Astrocyte of the spinal cord (primary cell): Measurements from ENCODE around the gene TSPAN5.

Experiments
- DNase-seq: peaks from one replicate; pipeline ENCODE4 v3.0.0; 2011; ENCODE audit warnings: low read depth, low spot score
- H3K4me3 ChIP-seq: 2 replicates; pipeline ENCODE4 v1.5.1; 2011; ENCODE audit warnings: low read depth, mild to moderate bottlenecking, low read length, moderate library complexity
- in situ Hi-C: cut with HindIII; loops from 2 replicates; pipeline ENCODE4 v1.10.0; 2017; ENCODE audit warnings: low sequenced_read_pairs
- TF ChIP-seq, protein P1 (sequence below): IDR thresholded peaks from 2 replicates; pipeline ENCODE4 v1.5.1; 2012; ENCODE audit warnings: low read depth, mild to moderate bottlenecking, low read length, inconsistent platforms

TSPAN5 gene

GRCh38 chr4:98530572-98530971 lies 127.8 kb downstream of the TSPAN5 start:
- TF ChIP-seq, protein P1, sequence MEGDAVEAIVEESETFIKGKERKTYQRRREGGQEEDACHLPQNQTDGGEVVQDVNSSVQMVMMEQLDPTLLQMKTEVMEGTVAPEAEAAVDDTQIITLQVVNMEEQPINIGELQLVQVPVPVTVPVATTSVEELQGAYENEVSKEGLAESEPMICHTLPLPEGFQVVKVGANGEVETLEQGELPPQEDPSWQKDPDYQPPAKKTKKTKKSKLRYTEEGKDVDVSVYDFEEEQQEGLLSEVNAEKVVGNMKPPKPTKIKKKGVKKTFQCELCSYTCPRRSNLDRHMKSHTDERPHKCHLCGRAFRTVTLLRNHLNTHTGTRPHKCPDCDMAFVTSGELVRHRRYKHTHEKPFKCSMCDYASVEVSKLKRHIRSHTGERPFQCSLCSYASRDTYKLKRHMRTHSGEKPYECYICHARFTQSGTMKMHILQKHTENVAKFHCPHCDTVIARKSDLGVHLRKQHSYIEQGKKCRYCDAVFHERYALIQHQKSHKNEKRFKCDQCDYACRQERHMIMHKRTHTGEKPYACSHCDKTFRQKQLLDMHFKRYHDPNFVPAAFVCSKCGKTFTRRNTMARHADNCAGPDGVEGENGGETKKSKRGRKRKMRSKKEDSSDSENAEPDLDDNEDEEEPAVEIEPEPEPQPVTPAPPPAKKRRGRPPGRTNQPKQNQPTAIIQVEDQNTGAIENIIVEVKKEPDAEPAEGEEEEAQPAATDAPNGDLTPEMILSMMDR = no peak
- in situ Hi-C loops = no loop called here
- no peak overlapping the region for H3K4me3 ChIP-seq
- no peak for DNase-seq

DNA sequence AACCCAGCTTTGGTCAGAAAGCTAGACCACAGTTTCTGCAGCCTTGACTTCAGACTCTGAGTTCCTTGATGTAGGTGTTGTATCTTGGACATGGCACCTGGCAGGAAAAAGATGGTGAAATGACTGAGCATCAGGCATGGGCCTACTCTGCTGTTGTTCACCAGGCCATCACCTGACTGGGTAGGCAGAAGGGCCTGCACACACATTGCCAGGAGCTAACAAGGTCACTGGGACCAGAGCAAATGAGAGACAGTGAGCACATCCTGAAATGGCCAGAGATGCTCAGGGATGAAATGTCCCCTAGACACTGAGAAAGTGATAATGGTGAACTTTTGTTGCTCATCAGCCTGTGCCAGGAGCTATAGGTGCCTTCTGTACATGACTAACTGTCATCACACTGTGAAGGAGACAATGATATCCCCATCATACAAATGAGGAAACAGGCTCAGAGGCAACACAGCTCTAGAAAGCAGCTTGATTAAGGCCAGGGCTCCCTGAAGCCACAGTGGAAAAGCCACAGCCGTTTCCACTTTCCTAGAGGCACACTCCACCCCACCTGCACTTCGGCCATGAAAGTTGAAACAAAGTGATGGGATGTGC lies 128.3 kb downstream of the TSPAN5 start:
- H3K4me3 ChIP-seq = no peak overlapping the region
- DNase-seq = no peak
- TF ChIP-seq, protein P1 = no peak
- in situ Hi-C loops = no loop called here

DNA sequence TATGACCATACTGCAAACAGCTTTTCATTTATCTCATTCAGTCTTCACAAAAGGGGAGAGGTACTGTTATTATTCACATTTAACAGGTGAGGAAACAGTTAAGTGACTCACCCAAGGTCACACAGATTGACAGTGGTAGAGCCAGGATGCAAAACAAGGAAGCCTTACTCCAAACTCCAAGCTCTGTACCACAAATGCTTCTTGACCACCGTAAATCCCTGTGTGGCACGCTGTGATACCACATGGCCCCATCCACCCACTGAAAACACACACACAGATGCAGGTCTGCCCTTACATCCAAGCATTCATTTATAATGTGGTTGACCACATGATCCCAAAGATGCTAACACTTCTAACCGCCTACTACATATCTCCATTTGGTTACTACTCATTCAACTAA lies 129.5 kb downstream of the TSPAN5 start:
- TF ChIP-seq, protein P1 = no peak

DNA sequence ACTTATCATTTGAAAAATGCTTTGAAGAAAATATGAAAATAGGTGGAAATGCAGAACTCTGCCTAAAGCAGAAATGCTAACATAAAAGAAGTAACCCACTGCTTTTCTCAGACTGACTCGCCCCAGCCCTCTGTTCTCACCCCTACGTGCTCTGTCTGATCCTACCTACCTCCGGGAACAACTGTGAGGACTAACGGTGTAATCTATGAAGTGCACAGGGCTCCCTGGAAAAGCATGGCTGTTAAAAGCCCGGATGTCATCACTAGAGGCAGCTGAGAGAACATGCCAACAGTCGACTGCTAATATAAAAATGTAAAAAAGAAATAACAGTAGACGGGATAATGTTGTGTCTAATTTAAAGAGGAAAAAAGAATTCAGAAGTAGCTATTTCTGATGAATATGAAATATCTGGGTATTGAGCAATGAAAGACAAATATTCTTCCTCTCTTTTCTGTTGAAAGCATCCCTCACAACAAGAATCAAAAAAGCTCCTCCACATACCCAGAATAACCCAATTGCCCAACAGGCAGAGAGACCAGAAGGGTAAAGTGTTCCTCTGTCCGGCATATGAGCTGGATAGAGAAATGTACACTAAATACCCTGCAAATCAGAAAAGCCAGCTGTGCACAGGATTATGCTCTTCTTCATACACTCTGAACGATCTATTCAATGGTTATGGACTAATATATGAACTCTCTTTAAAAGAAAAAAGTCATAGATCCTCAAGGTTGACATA lies 130.7 kb downstream of the TSPAN5 start:
- in situ Hi-C loops = no loop called here
- TF ChIP-seq, protein P1 = no peak
- no peak for DNase-seq
- no peak overlapping the region for H3K4me3 ChIP-seq

More for the DNA sequence above, 129.5 kb downstream of the TSPAN5 start:
- DNase-seq = no peak
- in situ Hi-C loops = no loop called here
- H3K4me3 ChIP-seq = no peak overlapping the region

DNA sequence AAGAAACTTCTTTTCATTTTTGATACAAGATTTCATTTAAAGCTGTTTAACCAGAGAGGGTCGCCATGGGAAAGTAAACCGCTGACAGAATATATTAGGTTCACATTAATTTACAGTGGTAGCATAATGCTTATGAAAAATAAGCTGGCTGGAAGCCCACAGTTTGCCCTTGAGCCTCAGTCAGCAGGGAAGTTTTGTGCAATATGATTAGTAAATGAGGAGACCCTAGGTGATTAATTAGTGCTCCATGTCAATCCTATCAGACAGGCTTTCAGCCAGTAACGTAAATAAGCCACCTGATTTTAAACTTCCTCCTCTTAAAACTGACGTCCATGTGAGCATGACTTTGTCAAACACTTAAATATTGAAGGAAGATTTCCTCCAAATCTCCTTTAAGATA lies 134.2 kb downstream of the TSPAN5 start:
- no peak for DNase-seq
- no peak overlapping the region for H3K4me3 ChIP-seq
- TF ChIP-seq, protein P1 = no peak
- in situ Hi-C loops = no loop called here

DNA sequence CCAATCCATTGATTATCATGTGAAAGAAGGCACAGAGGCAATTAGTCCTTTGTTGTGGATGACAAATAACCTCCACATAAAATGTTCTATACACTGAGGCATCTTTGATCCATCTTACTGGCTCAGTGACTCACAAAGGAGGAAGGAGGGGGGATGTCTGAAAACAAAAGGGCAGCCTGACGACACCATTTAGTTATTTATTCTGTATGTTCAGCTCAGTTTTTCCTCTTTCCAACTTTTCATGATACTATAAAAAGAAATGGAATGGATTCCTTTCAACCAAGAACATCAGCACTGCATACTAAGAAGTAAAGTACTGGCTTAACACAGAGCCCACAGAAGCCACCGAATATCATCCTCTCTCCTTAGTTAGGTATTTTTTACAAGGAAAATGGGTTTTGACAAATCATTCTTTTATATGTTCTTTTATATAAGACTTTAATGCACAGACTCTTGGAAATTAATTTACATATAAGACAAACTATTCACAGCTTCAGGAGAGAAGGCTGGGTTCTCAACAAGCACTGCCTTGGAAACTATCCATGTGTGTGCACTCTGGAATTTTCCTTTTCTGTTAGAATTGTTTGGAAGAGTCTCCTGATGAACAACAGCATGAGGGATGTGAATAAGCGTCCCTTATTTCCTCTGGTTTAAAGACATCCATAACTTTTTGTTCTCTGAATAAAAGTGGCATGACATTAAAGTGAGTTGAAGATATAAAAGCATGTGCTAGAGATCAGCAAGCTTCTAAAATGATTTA lies 135.6 kb downstream of the TSPAN5 start:
- TF ChIP-seq, protein P1 = no peak
- in situ Hi-C loops = no loop called here
- H3K4me3 ChIP-seq = no peak overlapping the region
- DNase-seq = peak; percentile 95
